Raji (cell line): ENCODE data around the gene FMNL3.

Experiments used
- POLR2A ChIP-seq: IDR thresholded peaks from 2 replicates; pipeline ENCODE4 v1.6.1; 2011; ENCODE audit warnings: low read depth, low read length, control low read depth; ENCODE audit not compliant: insufficient read depth

Gene FMNL3

DNA sequence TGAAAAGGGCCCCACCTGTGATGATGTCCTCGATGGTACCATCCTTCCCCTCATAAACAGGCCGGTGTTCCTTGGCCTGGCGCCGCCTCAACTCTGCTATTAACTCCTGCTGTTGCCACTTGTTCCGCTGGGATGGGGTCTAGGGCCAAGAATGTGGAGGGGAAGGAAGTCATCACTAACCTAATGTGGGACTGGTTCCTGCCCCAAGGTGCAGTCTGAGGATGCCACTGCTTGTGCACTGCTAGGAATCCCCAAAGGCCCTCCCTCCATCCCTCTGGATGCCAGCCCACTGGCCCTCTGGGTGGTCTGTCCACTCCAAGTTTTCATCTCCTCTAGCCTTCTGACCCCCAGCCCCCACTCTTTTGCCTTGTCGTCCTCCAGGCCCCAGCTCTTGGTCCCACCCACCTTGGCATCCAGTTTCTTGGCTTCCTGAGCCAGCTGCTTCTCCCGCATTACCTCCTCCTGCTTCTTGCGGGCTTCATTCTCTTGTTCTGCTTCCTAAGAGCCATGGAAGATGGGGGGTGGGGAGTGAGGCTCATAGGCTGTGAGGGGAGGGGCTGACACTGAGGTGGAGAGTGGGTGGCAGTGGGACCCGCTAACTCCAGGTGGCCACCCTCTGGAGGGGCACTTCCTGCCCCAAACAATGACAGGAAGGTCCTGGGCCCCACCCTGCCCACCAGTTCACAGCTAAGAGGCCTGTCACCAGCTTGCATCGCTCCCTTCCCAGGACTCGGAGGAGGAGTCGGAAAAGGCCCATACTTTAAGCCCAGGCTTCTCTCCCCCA lies 60.1 kb downstream of the FMNL3 start:
- no peak for TF ChIP-seq POLR2A

DNA sequence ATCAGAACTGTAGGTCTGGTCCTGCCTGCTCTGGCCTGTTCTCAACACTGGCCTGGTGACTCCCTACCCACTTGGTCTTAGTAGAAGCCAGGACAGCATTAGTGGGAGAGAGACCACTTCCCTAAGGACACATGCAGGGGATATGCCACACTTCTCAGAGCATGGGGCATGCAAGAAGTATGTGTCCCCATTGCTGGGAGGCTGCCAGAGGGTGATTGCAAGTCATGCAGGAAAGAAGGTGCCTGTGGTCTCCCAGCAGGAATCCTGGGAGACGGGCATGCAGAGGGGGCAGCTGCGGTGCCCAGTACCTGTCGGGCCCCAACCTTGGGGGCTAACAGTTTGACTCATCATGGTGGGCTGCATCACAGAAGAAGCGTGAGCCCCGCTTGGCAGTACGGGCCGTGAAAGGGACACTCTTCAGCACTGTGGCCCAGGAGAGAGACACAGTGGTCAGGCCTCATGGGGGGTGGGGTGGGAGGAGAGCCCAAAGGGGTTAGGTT lies 60.8 kb downstream of the FMNL3 start:
- TF ChIP-seq POLR2A, result no peak

DNA sequence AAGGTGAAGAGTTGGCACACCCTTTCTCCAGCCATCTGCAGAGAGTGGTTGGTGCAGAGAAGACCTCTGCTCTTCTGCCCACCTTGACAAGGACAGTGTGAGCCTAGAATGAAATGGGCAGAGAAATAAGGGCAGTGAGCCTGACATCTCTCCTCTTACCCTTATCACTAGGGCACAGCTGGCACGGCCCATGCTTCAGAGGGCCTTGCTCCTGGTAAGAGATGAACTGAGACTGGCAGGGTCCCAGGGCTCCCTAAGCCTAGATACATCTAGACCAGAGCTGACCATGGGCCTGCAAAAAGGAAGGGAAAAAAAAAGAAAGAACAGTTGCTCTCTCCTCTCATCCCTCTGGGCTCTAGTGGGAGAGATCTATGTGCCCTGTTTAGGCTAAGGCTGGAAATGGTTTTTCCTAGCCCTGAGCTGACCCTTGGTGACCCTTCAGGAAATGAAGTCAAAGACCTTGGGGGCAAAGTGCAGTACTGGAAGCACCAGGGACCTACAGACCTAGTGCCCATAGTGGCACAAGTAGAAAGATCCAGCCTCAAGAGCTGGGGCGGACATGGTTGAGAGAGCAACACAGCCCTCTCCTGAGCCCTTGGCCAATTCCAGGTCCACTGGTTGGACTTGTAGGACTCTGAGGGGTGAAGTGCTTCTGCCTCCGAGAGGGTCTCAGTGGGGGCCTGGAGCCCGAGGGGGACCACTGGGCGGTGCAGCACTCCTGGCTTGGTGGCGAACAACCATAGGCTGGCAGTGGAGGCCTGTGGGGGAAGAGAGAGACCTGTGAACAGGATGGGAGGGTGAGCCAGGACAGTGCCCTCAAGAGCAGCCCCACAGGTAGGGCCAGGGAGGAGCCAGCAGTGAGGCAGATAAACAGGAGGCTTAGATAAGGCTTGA lies 61.8 kb downstream of the FMNL3 start:
- no peak for TF ChIP-seq POLR2A

DNA sequence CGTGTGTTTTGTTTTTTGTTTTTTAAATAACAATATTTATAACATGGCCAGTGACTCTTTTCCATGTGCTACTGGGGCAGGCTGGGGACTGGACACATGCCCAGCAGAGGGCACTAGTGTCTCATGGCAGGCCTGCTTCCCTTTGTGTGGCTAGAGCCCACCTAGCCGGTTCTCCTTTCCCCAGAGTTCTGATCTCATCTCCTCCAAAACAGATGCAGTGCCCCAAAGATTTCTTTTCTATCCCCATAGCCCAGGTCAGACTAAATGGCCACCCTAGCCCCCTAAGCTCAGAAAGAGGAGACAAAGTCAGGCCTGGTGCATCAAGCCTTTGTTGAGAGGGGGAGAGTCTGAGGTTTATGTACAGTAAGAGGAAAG lies 62.6 kb downstream of the FMNL3 start:
- no peak for TF ChIP-seq POLR2A

DNA sequence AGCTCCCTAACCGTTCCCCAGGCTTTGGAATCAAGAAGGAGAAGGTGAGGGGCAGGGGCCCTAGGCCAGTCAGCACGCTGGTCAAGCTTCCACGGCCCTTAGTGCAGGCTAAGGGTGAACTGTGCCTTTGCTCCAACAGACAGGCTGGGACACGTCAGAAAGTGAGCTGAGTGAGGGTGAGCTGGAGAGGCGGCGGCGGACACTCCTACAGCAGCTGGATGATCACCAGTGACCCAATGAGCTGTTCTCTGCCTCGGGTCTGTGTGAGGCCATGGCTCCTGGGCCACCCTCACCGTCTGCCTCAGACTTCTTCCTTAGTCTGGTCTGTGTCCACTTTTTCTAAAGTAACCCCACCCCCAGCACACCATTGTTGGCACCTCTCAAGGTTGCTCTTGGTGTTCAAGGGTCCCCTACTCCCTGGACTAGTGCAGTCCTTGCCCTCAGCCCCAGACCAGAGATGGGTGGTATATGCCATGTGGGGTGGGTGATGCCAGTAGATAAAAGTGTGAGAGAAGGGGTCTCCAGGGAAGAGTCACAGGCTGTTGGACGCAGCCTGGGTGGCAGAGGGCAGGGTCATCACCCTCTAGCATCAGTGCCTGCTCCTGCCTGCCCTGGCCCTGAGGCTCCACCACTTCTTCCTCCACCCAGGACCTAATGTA lies 63.1 kb downstream of the FMNL3 start:
- no peak for TF ChIP-seq POLR2A

DNA sequence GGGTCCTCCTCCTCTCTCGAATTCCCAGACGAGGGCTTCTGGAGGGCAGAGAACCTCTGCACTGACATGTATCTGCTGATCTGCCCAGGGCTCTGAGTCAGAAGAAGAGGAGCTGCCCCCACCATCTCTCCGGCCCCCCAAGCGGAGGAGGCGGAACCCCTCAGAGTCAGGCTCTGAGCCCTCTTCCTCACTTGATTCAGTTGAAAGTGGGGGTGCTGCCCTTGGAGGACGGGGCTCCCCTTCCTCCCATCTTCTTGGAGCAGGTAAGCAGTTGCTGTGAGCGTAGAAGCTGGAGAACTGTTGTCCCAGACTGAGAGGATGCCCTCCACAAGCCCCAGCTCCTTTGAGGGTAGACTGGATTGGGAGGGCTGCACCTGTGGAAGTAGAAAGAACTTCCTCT lies 64.1 kb downstream of the FMNL3 start:
- TF ChIP-seq POLR2A, result no peak

DNA sequence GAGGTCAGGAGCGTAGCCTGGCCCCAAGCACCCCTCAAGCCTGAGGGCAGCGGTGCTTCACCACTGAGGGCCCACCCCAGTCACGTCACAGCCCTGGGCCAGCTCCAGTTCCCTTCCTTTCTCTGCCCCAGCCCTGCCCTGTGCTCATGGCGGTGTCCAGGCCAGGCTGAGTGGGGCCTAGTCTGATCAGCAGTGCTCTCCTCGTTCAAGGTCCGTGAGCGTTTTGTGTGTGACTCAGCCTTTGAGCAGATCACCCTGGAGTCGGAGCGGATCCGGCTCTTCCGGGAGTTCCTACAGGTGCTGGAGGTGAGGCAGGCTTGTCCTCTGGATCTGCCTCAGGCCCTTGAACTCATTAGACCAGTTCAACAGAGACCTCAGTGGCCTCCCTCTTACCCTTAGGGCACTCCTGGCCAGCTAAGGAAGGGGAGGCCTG lies 64.8 kb downstream of the FMNL3 start:
- no peak for TF ChIP-seq POLR2A

DNA sequence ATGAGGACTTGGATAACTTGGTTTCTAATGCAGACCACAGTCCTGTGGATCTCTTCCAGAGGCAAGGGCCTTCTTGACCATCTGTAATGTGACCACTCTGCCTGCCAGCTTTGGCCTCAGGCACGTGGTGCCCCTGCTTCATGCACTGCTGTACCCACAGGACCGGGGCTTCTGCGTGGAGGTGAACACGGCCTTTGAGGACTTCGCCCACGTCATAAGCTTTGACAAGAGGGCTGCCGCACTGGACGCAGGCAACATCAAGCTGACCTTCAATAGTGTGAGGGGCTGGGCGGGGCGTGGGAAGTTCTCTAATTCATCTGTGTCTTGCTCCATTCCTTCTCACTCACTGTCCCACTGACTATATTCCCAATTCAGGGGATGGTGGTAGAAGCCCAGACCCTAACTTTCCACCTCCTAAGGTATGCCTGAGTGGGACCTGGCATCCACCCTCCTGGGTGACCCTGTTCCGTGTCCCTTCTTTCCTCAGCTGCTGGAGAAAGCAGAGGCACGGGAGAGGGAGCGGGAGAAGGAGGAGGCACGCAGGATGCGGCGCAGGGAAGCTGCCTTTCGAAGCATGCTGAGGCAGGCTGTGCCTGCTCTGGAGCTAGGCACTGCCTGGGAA lies 65.3 kb downstream of the FMNL3 start:
- no peak for TF ChIP-seq POLR2A

DNA sequence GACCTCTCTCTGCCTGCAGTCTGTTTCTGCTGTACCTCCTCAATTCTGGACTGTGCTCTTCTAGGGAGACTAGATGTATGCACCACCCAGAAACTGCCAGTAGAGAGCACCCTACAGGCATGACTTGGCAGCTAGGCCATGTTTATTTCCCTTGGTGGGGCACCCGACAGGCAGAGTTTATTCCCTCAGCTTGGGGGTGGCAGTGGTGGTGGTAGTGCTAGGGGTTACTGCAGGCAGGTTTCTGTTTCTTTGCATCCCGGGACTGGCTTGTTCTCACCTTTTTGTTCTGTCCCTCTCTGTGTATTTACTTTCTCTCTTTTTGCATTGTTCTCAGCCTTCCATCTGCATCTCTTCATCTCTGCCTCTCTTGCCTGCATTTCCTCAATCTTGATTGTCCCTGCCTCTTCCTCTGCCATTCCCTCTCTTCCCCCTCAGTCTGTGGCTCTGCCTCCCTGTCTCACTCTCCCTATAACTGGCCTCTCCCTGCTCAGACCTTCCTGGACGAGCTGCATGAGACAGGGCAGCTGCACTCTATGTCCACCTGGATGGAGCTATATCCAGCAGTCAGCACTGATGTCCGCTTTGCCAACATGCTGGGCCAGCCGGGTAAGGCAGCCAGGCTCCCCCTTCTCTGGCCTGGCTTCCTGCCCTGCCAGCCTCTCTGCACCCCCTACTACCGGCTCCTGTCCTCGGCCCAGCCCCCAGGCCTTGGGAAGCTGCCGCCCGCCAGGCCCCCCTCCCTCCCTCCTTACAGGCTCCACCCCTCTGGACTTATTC lies 70.0 kb downstream of the FMNL3 start:
- no peak for TF ChIP-seq POLR2A

DNA sequence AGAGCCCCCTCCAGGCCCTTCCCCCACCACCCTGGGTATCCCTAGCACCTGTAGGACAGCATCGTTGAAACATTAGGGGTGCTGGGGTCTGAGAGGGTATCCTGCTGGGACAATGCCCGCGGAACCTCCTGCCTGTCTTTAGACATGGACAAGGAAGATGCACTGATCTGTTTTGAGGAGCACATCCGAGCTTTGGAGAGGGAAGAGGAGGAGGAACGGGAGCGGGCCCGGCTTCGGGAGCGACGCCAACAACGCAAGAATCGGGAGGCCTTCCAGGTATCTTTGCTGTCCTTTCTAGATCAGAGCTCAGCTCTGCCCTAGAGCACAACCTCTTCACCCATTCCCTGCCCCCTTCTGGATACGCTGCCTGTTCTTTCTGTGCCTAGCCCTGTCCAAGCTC lies 70.6 kb downstream of the FMNL3 start:
- no peak for TF ChIP-seq POLR2A

DNA sequence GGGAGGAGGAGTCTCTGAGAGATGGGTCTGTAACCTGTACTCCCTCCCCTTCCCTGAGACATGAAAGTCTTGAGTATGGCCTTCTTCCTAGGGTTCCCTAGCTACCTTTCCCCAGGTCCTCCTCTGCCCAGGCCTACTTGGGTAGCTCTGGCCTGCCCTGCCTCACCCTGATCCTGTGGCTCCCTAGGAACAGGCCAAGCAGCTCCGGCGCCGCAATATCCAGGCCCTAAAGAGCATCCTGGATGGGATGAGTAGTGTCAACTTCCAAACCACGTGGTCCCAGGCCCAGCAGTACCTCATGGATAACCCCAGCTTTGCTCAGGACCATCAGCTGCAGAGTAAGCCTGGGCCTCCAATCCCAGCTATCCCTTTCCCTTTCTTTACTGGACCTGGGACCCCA lies 71.5 kb downstream of the FMNL3 start:
- TF ChIP-seq POLR2A, result no peak

DNA sequence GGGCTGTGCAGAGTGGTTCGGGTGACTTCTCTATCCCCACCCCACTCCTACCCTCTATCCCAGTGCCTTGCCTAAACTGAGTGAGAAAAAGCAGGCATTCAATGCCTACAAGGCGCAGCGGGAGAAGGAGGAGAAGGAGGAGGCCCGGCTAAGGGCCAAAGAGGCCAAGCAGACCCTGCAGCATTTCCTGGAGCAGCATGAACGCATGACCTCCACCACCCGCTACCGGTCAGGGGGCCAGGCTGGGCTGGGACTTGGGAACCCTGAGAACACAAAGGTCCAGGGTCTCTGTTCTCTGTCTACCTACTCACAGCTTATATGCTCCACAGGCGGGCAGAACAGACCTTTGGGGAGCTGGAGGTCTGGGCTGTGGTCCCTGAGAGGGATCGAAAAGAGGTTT lies 72.2 kb downstream of the FMNL3 start:
- no peak for TF ChIP-seq POLR2A

DNA sequence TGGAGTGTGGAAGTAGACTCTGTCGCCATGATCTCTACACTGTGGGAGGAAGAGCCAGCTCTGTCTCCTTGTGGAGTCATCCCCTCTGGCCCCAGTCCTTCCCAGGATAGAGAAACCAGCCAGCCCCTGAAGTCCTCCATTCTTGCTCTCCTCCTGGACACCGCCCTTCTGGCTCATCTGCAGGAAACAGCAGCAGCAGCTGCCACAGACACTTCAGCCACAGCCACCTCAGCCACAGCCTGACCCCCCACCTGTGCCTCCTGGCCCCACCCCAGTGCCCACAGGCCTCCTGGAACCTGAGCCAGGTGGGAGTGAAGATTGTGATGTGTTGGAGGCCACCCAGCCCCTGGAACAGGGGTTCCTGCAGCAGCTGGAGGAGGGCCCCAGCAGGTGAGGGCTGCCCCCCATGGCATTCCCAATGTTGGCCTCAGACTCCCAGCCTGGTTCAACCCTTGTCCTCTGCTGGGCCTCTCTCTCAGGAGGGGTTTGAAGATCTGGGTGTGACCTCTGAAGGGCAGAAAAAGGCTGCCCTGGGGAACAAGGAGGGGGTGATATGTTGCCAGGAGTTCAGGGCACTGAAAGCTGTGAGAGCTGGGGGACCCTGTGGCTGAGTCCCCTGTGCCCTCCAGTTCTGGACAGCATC lies 73.4 kb downstream of the FMNL3 start:
- TF ChIP-seq POLR2A, result no peak
